ENCODE measurements around the gene ZBTB8B.

DNA sequence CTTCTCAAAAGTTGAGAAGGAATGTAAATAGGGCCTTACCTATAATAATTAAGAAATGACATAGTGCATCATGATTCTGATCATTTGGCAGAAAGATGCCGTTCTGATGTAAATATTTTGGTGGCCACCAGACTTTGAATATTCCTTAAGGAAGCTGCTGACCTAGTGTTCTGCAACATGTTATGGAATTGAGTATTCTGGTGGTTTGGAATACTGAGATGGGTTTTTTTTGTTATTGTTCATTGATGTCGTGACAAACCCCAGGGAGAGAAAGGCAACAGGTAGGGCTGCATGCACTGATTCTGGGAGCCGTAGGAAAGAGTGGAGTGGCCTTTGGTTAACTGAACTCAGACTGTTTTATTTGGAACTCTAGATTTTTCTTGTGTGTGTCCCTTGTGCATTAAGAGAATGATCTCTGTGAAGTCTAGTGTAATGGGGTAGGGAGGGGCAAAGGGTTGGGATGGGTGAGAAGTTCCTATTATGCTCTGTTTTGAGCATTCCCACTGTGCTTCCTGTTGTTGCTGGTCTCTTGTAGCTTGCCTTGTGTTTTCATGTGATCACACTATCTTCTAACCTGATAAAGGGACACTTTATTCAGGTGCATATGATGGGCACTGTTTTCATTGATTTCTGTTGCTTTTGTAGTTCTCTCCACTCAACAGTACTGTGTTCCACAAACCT lies 25.0 kb downstream of the ZBTB8B start:
- TF ChIP-seq ZNF707 (tag by site-specific recombination; IDR thresholded peaks at IDR 0.05) (no peak), ZNF391 (tag by site-specific recombination; IDR thresholded peaks at IDR 0.05; ENCODE audit: borderline replicate concordance, low read depth) (no peak), TCF7L2 (IDR thresholded peaks at IDR 0.05; ENCODE audit: borderline replicate concordance, low read depth, low read length) (no peak), ZNF843 (tag by site-specific recombination; IDR thresholded peaks at IDR 0.05) (no peak), ZNF121 (tag by site-specific recombination; IDR thresholded peaks at IDR 0.05) (no peak), HOXD13 (CRISPR knock-in tag; IDR thresholded peaks at IDR 0.05; ENCODE audit: borderline replicate concordance) (no peak), ZNF214 (tag by site-specific recombination; IDR thresholded peaks at IDR 0.05; ENCODE audit: borderline replicate concordance) (no peak), ZBTB21 (tag by site-specific recombination; IDR thresholded peaks at IDR 0.05) (no peak)
- TF ChIP-seq, protein P1, sequence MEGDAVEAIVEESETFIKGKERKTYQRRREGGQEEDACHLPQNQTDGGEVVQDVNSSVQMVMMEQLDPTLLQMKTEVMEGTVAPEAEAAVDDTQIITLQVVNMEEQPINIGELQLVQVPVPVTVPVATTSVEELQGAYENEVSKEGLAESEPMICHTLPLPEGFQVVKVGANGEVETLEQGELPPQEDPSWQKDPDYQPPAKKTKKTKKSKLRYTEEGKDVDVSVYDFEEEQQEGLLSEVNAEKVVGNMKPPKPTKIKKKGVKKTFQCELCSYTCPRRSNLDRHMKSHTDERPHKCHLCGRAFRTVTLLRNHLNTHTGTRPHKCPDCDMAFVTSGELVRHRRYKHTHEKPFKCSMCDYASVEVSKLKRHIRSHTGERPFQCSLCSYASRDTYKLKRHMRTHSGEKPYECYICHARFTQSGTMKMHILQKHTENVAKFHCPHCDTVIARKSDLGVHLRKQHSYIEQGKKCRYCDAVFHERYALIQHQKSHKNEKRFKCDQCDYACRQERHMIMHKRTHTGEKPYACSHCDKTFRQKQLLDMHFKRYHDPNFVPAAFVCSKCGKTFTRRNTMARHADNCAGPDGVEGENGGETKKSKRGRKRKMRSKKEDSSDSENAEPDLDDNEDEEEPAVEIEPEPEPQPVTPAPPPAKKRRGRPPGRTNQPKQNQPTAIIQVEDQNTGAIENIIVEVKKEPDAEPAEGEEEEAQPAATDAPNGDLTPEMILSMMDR (tag by site-specific recombination; IDR thresholded peaks at IDR 0.05), result no peak
- TF ChIP-seq, protein P2, sequence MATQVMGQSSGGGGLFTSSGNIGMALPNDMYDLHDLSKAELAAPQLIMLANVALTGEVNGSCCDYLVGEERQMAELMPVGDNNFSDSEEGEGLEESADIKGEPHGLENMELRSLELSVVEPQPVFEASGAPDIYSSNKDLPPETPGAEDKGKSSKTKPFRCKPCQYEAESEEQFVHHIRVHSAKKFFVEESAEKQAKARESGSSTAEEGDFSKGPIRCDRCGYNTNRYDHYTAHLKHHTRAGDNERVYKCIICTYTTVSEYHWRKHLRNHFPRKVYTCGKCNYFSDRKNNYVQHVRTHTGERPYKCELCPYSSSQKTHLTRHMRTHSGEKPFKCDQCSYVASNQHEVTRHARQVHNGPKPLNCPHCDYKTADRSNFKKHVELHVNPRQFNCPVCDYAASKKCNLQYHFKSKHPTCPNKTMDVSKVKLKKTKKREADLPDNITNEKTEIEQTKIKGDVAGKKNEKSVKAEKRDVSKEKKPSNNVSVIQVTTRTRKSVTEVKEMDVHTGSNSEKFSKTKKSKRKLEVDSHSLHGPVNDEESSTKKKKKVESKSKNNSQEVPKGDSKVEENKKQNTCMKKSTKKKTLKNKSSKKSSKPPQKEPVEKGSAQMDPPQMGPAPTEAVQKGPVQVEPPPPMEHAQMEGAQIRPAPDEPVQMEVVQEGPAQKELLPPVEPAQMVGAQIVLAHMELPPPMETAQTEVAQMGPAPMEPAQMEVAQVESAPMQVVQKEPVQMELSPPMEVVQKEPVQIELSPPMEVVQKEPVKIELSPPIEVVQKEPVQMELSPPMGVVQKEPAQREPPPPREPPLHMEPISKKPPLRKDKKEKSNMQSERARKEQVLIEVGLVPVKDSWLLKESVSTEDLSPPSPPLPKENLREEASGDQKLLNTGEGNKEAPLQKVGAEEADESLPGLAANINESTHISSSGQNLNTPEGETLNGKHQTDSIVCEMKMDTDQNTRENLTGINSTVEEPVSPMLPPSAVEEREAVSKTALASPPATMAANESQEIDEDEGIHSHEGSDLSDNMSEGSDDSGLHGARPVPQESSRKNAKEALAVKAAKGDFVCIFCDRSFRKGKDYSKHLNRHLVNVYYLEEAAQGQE (tag by site-specific recombination; IDR thresholded peaks at IDR 0.05), result no peak
- TF ChIP-seq, protein P3, sequence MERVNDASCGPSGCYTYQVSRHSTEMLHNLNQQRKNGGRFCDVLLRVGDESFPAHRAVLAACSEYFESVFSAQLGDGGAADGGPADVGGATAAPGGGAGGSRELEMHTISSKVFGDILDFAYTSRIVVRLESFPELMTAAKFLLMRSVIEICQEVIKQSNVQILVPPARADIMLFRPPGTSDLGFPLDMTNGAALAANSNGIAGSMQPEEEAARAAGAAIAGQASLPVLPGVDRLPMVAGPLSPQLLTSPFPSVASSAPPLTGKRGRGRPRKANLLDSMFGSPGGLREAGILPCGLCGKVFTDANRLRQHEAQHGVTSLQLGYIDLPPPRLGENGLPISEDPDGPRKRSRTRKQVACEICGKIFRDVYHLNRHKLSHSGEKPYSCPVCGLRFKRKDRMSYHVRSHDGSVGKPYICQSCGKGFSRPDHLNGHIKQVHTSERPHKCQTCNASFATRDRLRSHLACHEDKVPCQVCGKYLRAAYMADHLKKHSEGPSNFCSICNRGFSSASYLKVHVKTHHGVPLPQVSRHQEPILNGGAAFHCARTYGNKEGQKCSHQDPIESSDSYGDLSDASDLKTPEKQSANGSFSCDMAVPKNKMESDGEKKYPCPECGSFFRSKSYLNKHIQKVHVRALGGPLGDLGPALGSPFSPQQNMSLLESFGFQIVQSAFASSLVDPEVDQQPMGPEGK (tag by site-specific recombination; IDR thresholded peaks at IDR 0.05), result no peak

Data from HEK293 (cell line).